ENCODE data around the gene SPRY4.

The SPRY4 gene

GRCh38 chr5:142289708-142290576, 34.9 kb downstream of the SPRY4 start:
- TF ChIP-seq, protein P1, sequence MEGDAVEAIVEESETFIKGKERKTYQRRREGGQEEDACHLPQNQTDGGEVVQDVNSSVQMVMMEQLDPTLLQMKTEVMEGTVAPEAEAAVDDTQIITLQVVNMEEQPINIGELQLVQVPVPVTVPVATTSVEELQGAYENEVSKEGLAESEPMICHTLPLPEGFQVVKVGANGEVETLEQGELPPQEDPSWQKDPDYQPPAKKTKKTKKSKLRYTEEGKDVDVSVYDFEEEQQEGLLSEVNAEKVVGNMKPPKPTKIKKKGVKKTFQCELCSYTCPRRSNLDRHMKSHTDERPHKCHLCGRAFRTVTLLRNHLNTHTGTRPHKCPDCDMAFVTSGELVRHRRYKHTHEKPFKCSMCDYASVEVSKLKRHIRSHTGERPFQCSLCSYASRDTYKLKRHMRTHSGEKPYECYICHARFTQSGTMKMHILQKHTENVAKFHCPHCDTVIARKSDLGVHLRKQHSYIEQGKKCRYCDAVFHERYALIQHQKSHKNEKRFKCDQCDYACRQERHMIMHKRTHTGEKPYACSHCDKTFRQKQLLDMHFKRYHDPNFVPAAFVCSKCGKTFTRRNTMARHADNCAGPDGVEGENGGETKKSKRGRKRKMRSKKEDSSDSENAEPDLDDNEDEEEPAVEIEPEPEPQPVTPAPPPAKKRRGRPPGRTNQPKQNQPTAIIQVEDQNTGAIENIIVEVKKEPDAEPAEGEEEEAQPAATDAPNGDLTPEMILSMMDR (IDR thresholded peaks at IDR 0.05; ENCODE audit: low read length): no peak
- TF ChIP-seq EZH2 (optimal IDR thresholded peaks at IDR 0.05; ENCODE audit: low read depth, low read length) (no peak), EZH2phosphoT487 (IDR thresholded peaks at IDR 0.05; ENCODE audit: low read length) (no peak)
- no peak overlapping the region for H3K27ac ChIP-seq (ENCODE audit: low read length)
- no peak overlapping the region for H3K4me3 ChIP-seq (ENCODE audit: low read length)
- H3K79me2 ChIP-seq (ENCODE audit: low read length): no peaks in the 10 kb centered on the region
- H3F3A ChIP-seq (ENCODE audit: insufficient read depth, low read length): no peaks in the 10 kb centered on the region
- H3K9ac ChIP-seq (ENCODE audit: low read length): no peak overlapping the region
- no peak overlapping the region for H3K4me2 ChIP-seq (ENCODE audit: low read depth, low read length)
- no peaks in the 10 kb centered on the region for H4K20me1 ChIP-seq (ENCODE audit: insufficient read depth, low read length)
- no peaks in the 10 kb centered on the region for H3K36me3 ChIP-seq (replicated peaks; ENCODE audit: insufficient read depth, low read length)
- H3K9me3 ChIP-seq (replicated peaks; ENCODE audit: insufficient read depth, low read length): no peaks in the 10 kb centered on the region
- no peaks in the 10 kb centered on the region for H3K9me2 ChIP-seq (replicated peaks; ENCODE audit: insufficient read depth, low read length)
- H2AFZ ChIP-seq (ENCODE audit: low read length): no peak overlapping the region
- H3K4me1 ChIP-seq (ENCODE audit: low read length): no peaks in the 10 kb centered on the region
- no peak for DNase-seq
- no peaks in the 10 kb centered on the region for H3K27me3 ChIP-seq (replicated peaks; ENCODE audit: insufficient read depth, low read length)

- Histone ChIP-seq H3K4me2 (ENCODE audit: low read depth, low read length) (peak overlapping the region; percentile 53), H2AFZ (ENCODE audit: low read length) (peak overlapping the region; percentile 57), H3K36me3 (replicated peaks; ENCODE audit: insufficient read depth, low read length) (no peaks in the 10 kb centered on the region), H3K79me2 (ENCODE audit: low read length) (no peaks in the 10 kb centered on the region), H3K27me3 (replicated peaks; ENCODE audit: insufficient read depth, low read length) (no peaks in the 10 kb centered on the region), H3K4me1 (ENCODE audit: low read length) (no peaks in the 10 kb centered on the region), H3K9me2 (replicated peaks; ENCODE audit: insufficient read depth, low read length) (no peaks in the 10 kb centered on the region), H4K20me1 (ENCODE audit: insufficient read depth, low read length) (no peaks in the 10 kb centered on the region), H3F3A (ENCODE audit: insufficient read depth, low read length) (no peaks in the 10 kb centered on the region), H3K9me3 (replicated peaks; ENCODE audit: insufficient read depth, low read length) (no peaks in the 10 kb centered on the region), H3K27ac (ENCODE audit: low read length) (no peak overlapping the region), H3K9ac (ENCODE audit: low read length) (peak overlapping the region; percentile 8; the same call in 1 of the 2 replicates), H3K4me3 (ENCODE audit: low read length) (no peak overlapping the region)
- TF ChIP-seq EZH2phosphoT487 (IDR thresholded peaks at IDR 0.05; ENCODE audit: low read length) (no peak), EZH2 (optimal IDR thresholded peaks at IDR 0.05; ENCODE audit: low read depth, low read length) (no peak)
- TF ChIP-seq, protein P1 (IDR thresholded peaks at IDR 0.05; ENCODE audit: low read length): no peak
- no peak for DNase-seq
Observed at GRCh38 chr5:142287973-142288313, 36.9 kb downstream of the SPRY4 start.

GRCh38 chr5:142287096-142287972, 37.5 kb downstream of the SPRY4 start:
- TF ChIP-seq EZH2phosphoT487 (IDR thresholded peaks at IDR 0.05; ENCODE audit: low read length): no peak
- TF ChIP-seq, protein P1 (IDR thresholded peaks at IDR 0.05; ENCODE audit: low read length): no peak
- TF ChIP-seq EZH2 (optimal IDR thresholded peaks at IDR 0.05; ENCODE audit: low read depth, low read length): no peak
- no peaks in the 10 kb centered on the region for H4K20me1 ChIP-seq (ENCODE audit: insufficient read depth, low read length)
- no peaks in the 10 kb centered on the region for H3K27me3 ChIP-seq (replicated peaks; ENCODE audit: insufficient read depth, low read length)
- H2AFZ ChIP-seq (ENCODE audit: low read length): peak overlapping the region; percentile 57
- no peaks in the 10 kb centered on the region for H3K4me1 ChIP-seq (ENCODE audit: low read length)
- no peaks in the 10 kb centered on the region for H3K9me3 ChIP-seq (replicated peaks; ENCODE audit: insufficient read depth, low read length)
- H3K36me3 ChIP-seq (replicated peaks; ENCODE audit: insufficient read depth, low read length): no peaks in the 10 kb centered on the region
- H3K9me2 ChIP-seq (replicated peaks; ENCODE audit: insufficient read depth, low read length): no peaks in the 10 kb centered on the region
- no peaks in the 10 kb centered on the region for H3F3A ChIP-seq (ENCODE audit: insufficient read depth, low read length)
- H3K4me3 ChIP-seq (ENCODE audit: low read length): no peak overlapping the region
- no peak overlapping the region for H3K27ac ChIP-seq (ENCODE audit: low read length)
- peak overlapping the region; percentile 8; the same call in 1 of the 2 replicates for H3K9ac ChIP-seq (ENCODE audit: low read length)
- DNase-seq: no peak
- no peaks in the 10 kb centered on the region for H3K79me2 ChIP-seq (ENCODE audit: low read length)
- peak overlapping the region; percentile 53 for H3K4me2 ChIP-seq (ENCODE audit: low read depth, low read length)
